HTERT RPE-1 (cell line): ENCODE measurements around the gene CCDC102A.
"Not testable (repeated sequence)": the region's sequence is repeated elsewhere in the genome, so short reads cannot be mapped to it uniquely, and the experiment has no call there.

Source experiments
- in situ Hi-C: fragments of 300-500 bp; cut with MboI; formaldehyde crosslinking; loops from 4 replicates; pipeline ENCODE4 v1.14.3; 2020; ENCODE audit warnings: low sequenced_read_pairs

The CCDC102A gene

GRCh38 chr16:57504491-57504890 is 31.9 kb downstream of the CCDC102A start:
- in situ Hi-C loops: no loop called here

GRCh38 chr16:57504001-57504400 is 32.4 kb downstream of the CCDC102A start:
- in situ Hi-C loops: no loop called here

GRCh38 chr16:57503366-57503765 is 33.0 kb downstream of the CCDC102A start:
- in situ Hi-C loops: no loop called here

- in situ Hi-C loops: no loop called here
These were observed 34.2 kb downstream of the CCDC102A start for GRCh38 chr16:57502048-57502775.

- in situ Hi-C loops: no loop called here
These were observed 34.9 kb downstream of the CCDC102A start for GRCh38 chr16:57501492-57501891.

- in situ Hi-C loops: no loop called here
These were observed 35.7 kb downstream of the CCDC102A start for GRCh38 chr16:57500578-57501111.

GRCh38 chr16:57499941-57500340 is 36.4 kb downstream of the CCDC102A start:
- in situ Hi-C loops: not testable (repeated sequence)

- in situ Hi-C loops: no loop called here
These were observed 38.3 kb downstream of the CCDC102A start for GRCh38 chr16:57498031-57498430.

- in situ Hi-C loops: no loop called here
These were observed 39.2 kb downstream of the CCDC102A start for GRCh38 chr16:57497121-57497520.

- in situ Hi-C loops: no loop called here
These were observed 42.6 kb downstream of the CCDC102A start for GRCh38 chr16:57493767-57494166.

GRCh38 chr16:57489229-57489628 is 47.1 kb downstream of the CCDC102A start:
- in situ Hi-C loops: no loop called here

GRCh38 chr16:57486858-57487834 is 49.2 kb downstream of the CCDC102A start:
- in situ Hi-C loops: no loop called here

GRCh38 chr16:57485916-57486857 is 50.2 kb downstream of the CCDC102A start, which contains the start of gene DOK4:
Gene DOK4 (minus strand): TSS chr16:57486493. CDS start chr16:57479507, 6,986 bp downstream.
- in situ Hi-C loops: no loop called here

- in situ Hi-C loops: no loop called here
These were observed 51.1 kb downstream of the CCDC102A start for GRCh38 chr16:57485091-57485915.

GRCh38 chr16:57484515-57485005 is 51.8 kb downstream of the CCDC102A start:
- in situ Hi-C loops: no loop called here

- in situ Hi-C loops: no loop called here
These were observed 52.5 kb downstream of the CCDC102A start for GRCh38 chr16:57483725-57484514.

GRCh38 chr16:57482845-57483545 is 53.4 kb downstream of the CCDC102A start:
- in situ Hi-C loops: no loop called here

- in situ Hi-C loops: no loop called here
These were observed 55.0 kb downstream of the CCDC102A start for GRCh38 chr16:57481421-57481820.
